ENCODE data around the gene PLCB1.

Gene PLCB1

DNA sequence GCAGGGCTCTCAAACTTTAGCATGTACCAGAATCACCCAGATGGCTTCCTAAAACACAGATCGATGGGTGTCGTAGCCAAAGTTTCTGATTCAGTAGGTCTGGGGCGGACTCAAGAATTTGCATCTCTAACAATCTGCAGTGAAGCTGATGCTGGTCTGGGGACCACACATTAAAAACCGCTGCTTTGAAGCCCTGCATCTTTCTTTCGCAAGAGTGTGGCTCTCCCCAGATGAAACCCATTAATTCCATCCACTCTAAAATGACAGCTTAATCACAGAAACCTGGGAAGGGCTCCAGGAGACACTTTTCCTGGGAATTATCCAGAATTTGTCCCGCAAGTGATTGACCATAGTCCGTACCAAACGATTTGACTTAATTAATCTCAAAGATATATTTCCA is 617.0 kb downstream of the PLCB1 start:
- Histone ChIP-seq H3K4me1 (ENCODE audit: control insufficient read depth in 2 of 2, insufficient read depth in 2 of 2, low read length in 2 of 2) (no peaks in the 10 kb centered on the region), H3K4me3 (ENCODE audit: low read length in 2 of 2) (no peak overlapping the region), H3K27ac (ENCODE audit: low read depth in 2 of 2, low read length in 2 of 2) (no peak overlapping the region), H3K27me3 (ENCODE audit: control insufficient read depth in 2 of 2, insufficient read depth in 2 of 2, low read length in 2 of 2) (no peaks in the 10 kb centered on the region), H3K36me3 (ENCODE audit: control insufficient read depth in 2 of 2, insufficient read depth in 2 of 2, low read length in 2 of 2) (no peaks in the 10 kb centered on the region), H3K9ac (ENCODE audit: low read depth in 1 of 2, low read length in 2 of 2) (no peak overlapping the region), H3K9me3 (ENCODE audit: control insufficient read depth in 2 of 2, low read length in 2 of 2) (no peaks in the 10 kb centered on the region)

DNA sequence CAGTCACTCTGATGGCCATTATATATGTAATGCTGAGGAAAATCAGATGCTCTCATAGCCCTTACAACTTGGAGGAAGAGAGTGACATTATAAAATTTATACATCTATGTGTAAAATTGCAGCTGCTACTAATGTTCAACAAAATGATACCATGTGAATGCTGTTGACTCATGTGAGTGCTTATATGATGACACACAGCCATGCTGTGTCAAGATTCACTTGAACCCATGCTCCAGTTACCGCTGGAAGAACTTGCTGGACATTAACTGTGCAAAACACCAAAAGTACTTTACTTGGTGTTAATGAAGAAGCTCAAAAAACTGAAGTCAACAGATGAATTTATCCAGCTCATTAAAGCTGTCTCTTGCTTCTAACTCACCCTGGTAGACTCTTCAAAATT is 617.9 kb downstream of the PLCB1 start:
- no peaks in the 10 kb centered on the region for H3K27me3 ChIP-seq (ENCODE audit: control insufficient read depth in 2 of 2, insufficient read depth in 2 of 2, low read length in 2 of 2)
- H3K4me1 ChIP-seq (ENCODE audit: control insufficient read depth in 2 of 2, insufficient read depth in 2 of 2, low read length in 2 of 2): no peaks in the 10 kb centered on the region
- H3K27ac ChIP-seq (ENCODE audit: low read depth in 2 of 2, low read length in 2 of 2): no peak overlapping the region

DNA sequence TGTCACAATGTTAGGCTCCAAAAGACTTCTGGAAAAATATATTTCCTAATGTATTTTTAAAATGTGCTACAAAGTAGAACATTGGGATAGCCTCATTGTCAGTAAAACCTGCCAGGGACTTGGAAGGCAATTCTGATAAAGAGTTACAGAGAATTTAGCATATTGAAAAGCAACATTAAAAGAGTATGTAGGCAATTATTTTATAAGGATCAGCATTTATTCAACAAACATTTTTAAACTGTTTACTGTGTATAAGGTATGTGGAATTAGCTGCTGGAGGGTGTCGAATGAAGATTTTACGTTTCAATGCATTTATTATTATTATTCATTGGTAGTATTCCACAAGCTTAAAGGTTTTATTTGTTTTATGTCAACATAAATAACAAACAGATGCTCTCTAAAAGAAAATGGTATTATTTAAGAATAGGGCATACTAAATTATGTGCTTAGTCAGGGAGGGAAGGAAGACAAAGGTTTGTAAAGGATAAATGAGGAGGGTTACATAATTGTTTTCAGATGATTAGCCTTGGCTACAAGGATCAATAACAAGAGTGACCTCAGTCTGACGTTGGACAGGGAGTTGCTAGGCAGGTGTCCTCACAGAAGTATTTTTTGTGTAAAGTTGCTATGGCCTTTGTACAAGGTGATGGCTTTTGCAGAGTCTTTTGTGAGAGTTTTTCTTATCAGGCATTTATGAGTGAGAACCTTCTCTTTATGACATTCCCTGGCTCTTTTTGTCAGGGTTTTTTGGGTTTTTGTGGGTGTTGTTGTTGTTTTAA is 623.5 kb downstream of the PLCB1 start:
- Histone ChIP-seq H3K9ac (ENCODE audit: low read depth in 1 of 2, low read length in 2 of 2) (no peak overlapping the region), H3K36me3 (ENCODE audit: control insufficient read depth in 2 of 2, insufficient read depth in 2 of 2, low read length in 2 of 2) (no peaks in the 10 kb centered on the region), H3K27ac (ENCODE audit: low read depth in 2 of 2, low read length in 2 of 2) (no peak overlapping the region), H3K9me3 (ENCODE audit: control insufficient read depth in 2 of 2, low read length in 2 of 2) (no peaks in the 10 kb centered on the region), H3K27me3 (ENCODE audit: control insufficient read depth in 2 of 2, insufficient read depth in 2 of 2, low read length in 2 of 2) (no peaks in the 10 kb centered on the region), H3K4me1 (ENCODE audit: control insufficient read depth in 2 of 2, insufficient read depth in 2 of 2, low read length in 2 of 2) (peaks cover 0 to 2% of the 10 kb centered on the region in 2 donors), H3K4me3 (ENCODE audit: low read length in 2 of 2) (no peak overlapping the region)

More for the DNA sequence above, 617.9 kb downstream of the PLCB1 start:
- Histone ChIP-seq H3K9ac (ENCODE audit: low read depth in 1 of 2, low read length in 2 of 2) (no peak overlapping the region), H3K4me3 (ENCODE audit: low read length in 2 of 2) (no peak overlapping the region), H3K9me3 (ENCODE audit: control insufficient read depth in 2 of 2, low read length in 2 of 2) (no peaks in the 10 kb centered on the region), H3K36me3 (ENCODE audit: control insufficient read depth in 2 of 2, insufficient read depth in 2 of 2, low read length in 2 of 2) (no peaks in the 10 kb centered on the region)

DNA sequence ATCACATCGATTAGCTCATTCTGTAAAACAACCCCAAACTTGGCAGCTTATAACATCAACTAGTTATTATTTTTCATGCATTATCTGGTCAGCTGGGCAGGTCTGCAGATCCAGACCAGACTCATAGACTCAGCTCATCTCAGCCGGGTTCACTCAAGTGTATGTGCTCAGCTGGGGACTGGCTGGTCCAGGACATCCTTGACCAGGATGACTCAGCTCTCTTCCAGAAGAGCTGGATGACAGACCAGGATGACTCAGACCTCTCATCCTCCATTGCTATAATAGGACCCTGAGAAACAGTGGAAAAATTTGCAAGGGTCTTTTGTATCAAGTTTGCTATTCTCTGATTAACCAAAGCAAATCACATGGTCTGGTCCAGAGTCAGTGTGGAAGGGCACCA is 624.3 kb downstream of the PLCB1 start:
- Histone ChIP-seq H3K27ac (ENCODE audit: low read depth in 2 of 2, low read length in 2 of 2) (no peak overlapping the region), H3K27me3 (ENCODE audit: control insufficient read depth in 2 of 2, insufficient read depth in 2 of 2, low read length in 2 of 2) (no peaks in the 10 kb centered on the region)

DNA sequence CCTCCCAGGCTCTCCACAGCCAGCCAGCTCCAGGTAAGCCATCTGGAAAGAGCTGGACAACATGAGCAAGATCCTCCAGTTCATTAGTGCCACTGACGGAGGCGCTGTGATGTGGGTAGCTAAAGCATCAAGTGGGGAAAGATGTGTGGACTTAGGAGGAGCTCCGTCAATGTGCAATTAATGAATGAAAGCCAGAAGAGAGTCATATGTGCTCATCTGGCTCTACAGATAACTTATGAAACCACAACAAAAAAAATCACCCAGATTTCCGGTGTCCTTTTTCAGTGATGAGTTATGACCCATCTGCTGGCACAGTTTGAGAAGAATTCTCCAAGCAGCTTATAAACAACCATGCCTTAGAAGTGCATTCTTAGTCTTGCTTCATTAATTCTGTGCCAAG is 625.1 kb downstream of the PLCB1 start:
- H3K9me3 ChIP-seq (ENCODE audit: control insufficient read depth in 2 of 2, low read length in 2 of 2): no peaks in the 10 kb centered on the region
- peaks cover 0 to 2% of the 10 kb centered on the region in 2 donors for H3K4me1 ChIP-seq (ENCODE audit: control insufficient read depth in 2 of 2, insufficient read depth in 2 of 2, low read length in 2 of 2)
- H3K27ac ChIP-seq (ENCODE audit: low read depth in 2 of 2, low read length in 2 of 2): no peak overlapping the region
- no peak overlapping the region for H3K9ac ChIP-seq (ENCODE audit: low read depth in 1 of 2, low read length in 2 of 2)
- no peaks in the 10 kb centered on the region for H3K27me3 ChIP-seq (ENCODE audit: control insufficient read depth in 2 of 2, insufficient read depth in 2 of 2, low read length in 2 of 2)
- H3K36me3 ChIP-seq (ENCODE audit: control insufficient read depth in 2 of 2, insufficient read depth in 2 of 2, low read length in 2 of 2): no peaks in the 10 kb centered on the region
- H3K4me3 ChIP-seq (ENCODE audit: low read length in 2 of 2): no peak overlapping the region

More for the DNA sequence above, 624.3 kb downstream of the PLCB1 start:
- Histone ChIP-seq H3K9me3 (ENCODE audit: control insufficient read depth in 2 of 2, low read length in 2 of 2) (no peaks in the 10 kb centered on the region), H3K4me1 (ENCODE audit: control insufficient read depth in 2 of 2, insufficient read depth in 2 of 2, low read length in 2 of 2) (peaks cover 0 to 2% of the 10 kb centered on the region in 2 donors), H3K36me3 (ENCODE audit: control insufficient read depth in 2 of 2, insufficient read depth in 2 of 2, low read length in 2 of 2) (no peaks in the 10 kb centered on the region), H3K4me3 (ENCODE audit: low read length in 2 of 2) (no peak overlapping the region), H3K9ac (ENCODE audit: low read depth in 1 of 2, low read length in 2 of 2) (no peak overlapping the region)

DNA sequence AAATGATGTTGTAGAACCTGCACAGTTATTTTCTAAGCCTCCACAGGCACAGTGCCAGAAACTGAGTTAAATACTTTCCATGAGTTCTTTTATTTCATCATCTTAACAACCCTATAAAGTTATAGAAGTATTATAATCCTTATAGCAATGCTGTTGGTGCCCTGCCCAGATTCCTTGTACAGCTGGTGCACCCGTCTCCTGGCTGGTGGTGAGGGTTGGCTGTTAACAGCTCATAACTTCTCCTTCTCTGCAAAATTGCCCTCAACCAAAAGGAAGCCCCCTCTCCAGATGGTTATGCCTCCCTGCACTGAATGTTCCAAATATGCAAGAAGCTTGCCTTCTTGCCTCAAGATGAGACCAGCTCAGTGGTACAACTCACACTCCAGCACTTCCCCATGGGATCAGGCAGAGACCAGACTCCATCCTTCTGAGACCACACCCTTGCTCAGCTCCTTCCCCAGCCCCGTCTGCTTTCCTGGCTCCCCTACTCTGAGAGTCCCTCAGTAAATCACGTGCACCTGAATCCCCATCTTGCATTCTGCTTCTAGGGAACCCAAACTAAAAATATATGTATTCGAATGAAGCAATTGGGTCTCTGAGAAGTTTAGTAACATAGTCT is 632.4 kb downstream of the PLCB1 start:
- no peak overlapping the region for H3K9ac ChIP-seq (ENCODE audit: low read depth in 1 of 2, low read length in 2 of 2)
- peak overlapping the region; percentile 18 to 54 for H3K27ac ChIP-seq (ENCODE audit: low read depth in 2 of 2, low read length in 2 of 2)
- H3K4me1 ChIP-seq (ENCODE audit: control insufficient read depth in 2 of 2, insufficient read depth in 2 of 2, low read length in 2 of 2): peaks cover 8 to 9% of the 10 kb centered on the region in 2 donors
- no peaks in the 10 kb centered on the region for H3K27me3 ChIP-seq (ENCODE audit: control insufficient read depth in 2 of 2, insufficient read depth in 2 of 2, low read length in 2 of 2)
- peak overlapping the region in 1 of 2 donors; percentile 17 for H3K4me3 ChIP-seq (ENCODE audit: low read length in 2 of 2)
- no peaks in the 10 kb centered on the region for H3K9me3 ChIP-seq (ENCODE audit: control insufficient read depth in 2 of 2, low read length in 2 of 2)
- no peaks in the 10 kb centered on the region for H3K36me3 ChIP-seq (ENCODE audit: control insufficient read depth in 2 of 2, insufficient read depth in 2 of 2, low read length in 2 of 2)

DNA sequence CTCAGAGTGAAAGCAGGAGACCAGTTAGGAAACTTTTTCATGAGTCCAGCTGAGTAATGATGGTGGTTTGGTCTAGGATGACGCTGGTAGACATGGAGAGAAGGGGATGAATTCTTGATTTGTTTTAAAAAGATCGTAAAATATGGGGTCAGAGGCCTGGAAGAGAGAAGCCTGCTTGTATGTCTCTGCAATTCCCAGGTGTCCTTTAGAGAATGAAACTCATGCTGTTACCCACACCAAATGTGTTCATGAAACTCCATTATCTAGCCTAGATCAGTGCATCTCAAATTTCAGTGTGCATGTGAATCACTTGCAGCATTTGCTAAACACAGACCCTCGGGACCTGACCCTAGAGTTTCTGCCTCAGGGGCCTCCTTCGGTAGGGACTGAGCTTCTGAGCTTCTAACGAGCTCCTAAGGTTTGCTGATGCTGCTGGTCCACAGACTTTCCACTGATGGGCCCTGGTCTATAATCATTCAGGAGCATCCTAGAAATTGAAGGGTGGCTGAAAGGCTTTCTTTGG is 634.9 kb downstream of the PLCB1 start:
- H3K27me3 ChIP-seq (ENCODE audit: control insufficient read depth in 2 of 2, insufficient read depth in 2 of 2, low read length in 2 of 2): no peaks in the 10 kb centered on the region
- H3K36me3 ChIP-seq (ENCODE audit: control insufficient read depth in 2 of 2, insufficient read depth in 2 of 2, low read length in 2 of 2): no peaks in the 10 kb centered on the region
- H3K4me3 ChIP-seq (ENCODE audit: low read length in 2 of 2): no peak overlapping the region
- no peak overlapping the region for H3K9ac ChIP-seq (ENCODE audit: low read depth in 1 of 2, low read length in 2 of 2)
- no peak overlapping the region for H3K27ac ChIP-seq (ENCODE audit: low read depth in 2 of 2, low read length in 2 of 2)
- peaks cover 6 to 9% of the 10 kb centered on the region in 2 donors for H3K4me1 ChIP-seq (ENCODE audit: control insufficient read depth in 2 of 2, insufficient read depth in 2 of 2, low read length in 2 of 2)
- no peaks in the 10 kb centered on the region for H3K9me3 ChIP-seq (ENCODE audit: control insufficient read depth in 2 of 2, low read length in 2 of 2)

DNA sequence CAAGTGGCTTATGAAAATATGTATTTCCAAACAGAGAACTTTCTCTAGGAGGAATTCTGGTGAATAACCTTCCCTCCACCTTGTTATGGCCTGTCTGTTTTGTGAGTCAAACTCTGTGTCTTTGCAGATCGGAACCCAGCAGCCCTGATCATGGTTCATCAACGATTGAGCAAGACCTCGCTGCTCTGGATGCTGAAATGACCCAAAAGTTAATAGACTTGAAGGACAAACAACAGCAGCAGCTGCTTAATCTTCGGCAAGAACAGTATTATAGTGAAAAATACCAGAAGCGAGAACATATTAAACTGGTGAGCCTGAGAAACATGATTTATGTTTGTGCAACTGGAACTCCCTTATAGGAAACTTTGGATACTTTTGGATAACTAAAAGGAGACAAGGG is 642.3 kb downstream of the PLCB1 start:
- H3K36me3 ChIP-seq (ENCODE audit: control insufficient read depth in 2 of 2, insufficient read depth in 2 of 2, low read length in 2 of 2): no peaks in the 10 kb centered on the region
- H3K27ac ChIP-seq (ENCODE audit: low read depth in 2 of 2, low read length in 2 of 2): no peak overlapping the region
- H3K27me3 ChIP-seq (ENCODE audit: control insufficient read depth in 2 of 2, insufficient read depth in 2 of 2, low read length in 2 of 2): no peaks in the 10 kb centered on the region
- no peaks in the 10 kb centered on the region for H3K9me3 ChIP-seq (ENCODE audit: control insufficient read depth in 2 of 2, low read length in 2 of 2)
- H3K4me3 ChIP-seq (ENCODE audit: low read length in 2 of 2): no peak overlapping the region
- H3K9ac ChIP-seq (ENCODE audit: low read depth in 1 of 2, low read length in 2 of 2): no peak overlapping the region
- peaks cover 0 to 11% of the 10 kb centered on the region in 2 donors for H3K4me1 ChIP-seq (ENCODE audit: control insufficient read depth in 2 of 2, insufficient read depth in 2 of 2, low read length in 2 of 2)

DNA sequence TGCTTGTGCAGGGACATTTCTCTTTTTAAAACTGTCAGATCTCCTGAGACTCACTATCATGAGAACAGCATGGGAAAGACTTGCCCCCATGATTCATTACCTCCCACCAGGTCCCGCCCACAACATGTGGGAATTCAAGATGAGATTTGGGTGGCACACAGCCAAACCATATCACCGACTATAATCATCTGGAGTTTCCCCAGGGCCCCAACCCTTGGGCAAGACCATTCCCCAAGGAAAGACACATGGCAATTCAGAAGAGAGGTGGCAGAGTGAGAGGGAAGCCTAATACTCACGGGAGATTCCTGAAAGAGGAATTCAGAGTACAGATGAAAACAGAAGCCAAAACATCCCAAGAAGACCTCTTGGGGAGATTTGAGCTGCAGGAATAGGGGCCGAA is 645.8 kb downstream of the PLCB1 start:
- no peaks in the 10 kb centered on the region for H3K27me3 ChIP-seq (ENCODE audit: control insufficient read depth in 2 of 2, insufficient read depth in 2 of 2, low read length in 2 of 2)

DNA sequence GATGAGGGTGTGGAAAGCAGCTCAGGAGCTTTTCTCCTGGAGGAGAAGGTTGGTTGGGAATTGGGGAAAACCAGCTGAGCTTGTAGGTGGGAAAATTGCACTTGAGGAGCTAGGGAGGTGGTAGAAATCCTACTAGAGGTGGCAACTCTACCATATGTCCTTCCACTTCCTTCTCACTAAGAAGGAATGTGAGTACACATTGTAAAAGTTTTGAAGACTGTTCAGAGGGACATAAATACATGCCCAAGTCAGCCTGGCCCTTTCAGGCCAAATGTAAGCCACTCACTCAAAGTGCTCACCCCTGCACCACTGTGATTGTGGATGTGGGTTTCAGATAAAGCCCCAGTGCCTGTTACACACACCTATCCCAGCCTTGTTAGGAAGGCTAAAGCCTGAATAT is 646.3 kb downstream of the PLCB1 start:
- no peak overlapping the region for H3K4me3 ChIP-seq (ENCODE audit: low read length in 2 of 2)
- peaks cover 0 to 11% of the 10 kb centered on the region in 2 donors for H3K4me1 ChIP-seq (ENCODE audit: control insufficient read depth in 2 of 2, insufficient read depth in 2 of 2, low read length in 2 of 2)
- H3K36me3 ChIP-seq (ENCODE audit: control insufficient read depth in 2 of 2, insufficient read depth in 2 of 2, low read length in 2 of 2): no peaks in the 10 kb centered on the region
- no peak overlapping the region for H3K9ac ChIP-seq (ENCODE audit: low read depth in 1 of 2, low read length in 2 of 2)
- H3K9me3 ChIP-seq (ENCODE audit: control insufficient read depth in 2 of 2, low read length in 2 of 2): no peaks in the 10 kb centered on the region
- H3K27me3 ChIP-seq (ENCODE audit: control insufficient read depth in 2 of 2, insufficient read depth in 2 of 2, low read length in 2 of 2): no peaks in the 10 kb centered on the region
- H3K27ac ChIP-seq (ENCODE audit: low read depth in 2 of 2, low read length in 2 of 2): peak overlapping the region; percentile 29 to 34

More for the DNA sequence above, 645.8 kb downstream of the PLCB1 start:
- peak overlapping the region; percentile 29 to 34 for H3K27ac ChIP-seq (ENCODE audit: low read depth in 2 of 2, low read length in 2 of 2)
- H3K4me1 ChIP-seq (ENCODE audit: control insufficient read depth in 2 of 2, insufficient read depth in 2 of 2, low read length in 2 of 2): peaks cover 0 to 11% of the 10 kb centered on the region in 2 donors
- H3K36me3 ChIP-seq (ENCODE audit: control insufficient read depth in 2 of 2, insufficient read depth in 2 of 2, low read length in 2 of 2): no peaks in the 10 kb centered on the region
- H3K9me3 ChIP-seq (ENCODE audit: control insufficient read depth in 2 of 2, low read length in 2 of 2): no peaks in the 10 kb centered on the region
- no peak overlapping the region for H3K4me3 ChIP-seq (ENCODE audit: low read length in 2 of 2)
- H3K9ac ChIP-seq (ENCODE audit: low read depth in 1 of 2, low read length in 2 of 2): no peak overlapping the region
